Heart left ventricle (tissue), 16 donors: Measurements from ENCODE around the gene ASB10. TPM values are rescaled to one million over a fixed set of nuclear protein-coding genes. Genes with fewer than 3 reads are reported as not detected.
A peak's percentile ranks its signal among the peaks of the same experiment; 100 is the strongest.

ENCODE experiments used
- ATAC-seq, 4 donors: fragments of 200-7000 bp; cut with Tn5 transposase; one replicate each; pipeline ENCODE4 v1.9.1; 2020 to 2022; ENCODE audit warnings: moderate library complexity in 4 of 4, mild to moderate bottlenecking in 3 of 4, moderate number of reproducible peaks in 1 of 4
- DNase-seq, 5 donors: peaks; one replicate each; pipeline ENCODE4 v3.0.0-alpha.2; 2020
- H3K27ac ChIP-seq, 12 donors: fragments of 200-600 bp; sonication (generic) in 4 of 12; one replicate each; pipeline versions ENCODE4 v1.5.0 to v1.8.0; 2016 to 2022; ENCODE audit warnings: mild to moderate bottlenecking in 2 of 12
- H3K27me3 ChIP-seq, 9 donors: fragments of 200-600 bp; sonication (generic) in 2 of 9; one replicate each; pipeline versions ENCODE4 v1.5.1 to v1.8.0; 2016 to 2022; ENCODE audit warnings: mild to moderate bottlenecking in 3 of 9
- H3K36me3 ChIP-seq, 9 donors: fragments of 200-600 bp; sonication (generic) in 2 of 9; one replicate each; pipeline versions ENCODE4 v1.5.0 to v1.8.0; 2018 to 2022; ENCODE audit warnings: mild to moderate bottlenecking in 2 of 9
- H3K4me1 ChIP-seq, 12 donors: fragments of 200-600 bp; sonication (generic) in 4 of 12; one replicate each; pipeline versions ENCODE4 v1.5.0 to v1.8.0; 2016 to 2022; ENCODE audit warnings: mild to moderate bottlenecking in 3 of 12
- H3K4me3 ChIP-seq, 12 donors: fragments of 200-600 bp; sonication (generic) in 4 of 12; one replicate each; pipeline versions ENCODE4 v1.5.0 to v1.8.0; 2017 to 2022; ENCODE audit warnings: mild to moderate bottlenecking in 9 of 12, moderate library complexity in 4 of 12
- H3K9me3 ChIP-seq, 12 donors: fragments of 200-600 bp; sonication (generic) in 4 of 12; one replicate each; pipeline versions ENCODE4 v1.5.0 to v1.8.0; 2016 to 2022; ENCODE audit warnings: mild to moderate bottlenecking in 1 of 12
- CTCF ChIP-seq, 12 donors: fragments of 200-600 bp; sonication (generic) in 4 of 12; IDR thresholded peaks; one replicate each; pipeline versions ENCODE4 v1.5.0 to v1.8.0; 2018 to 2022; ENCODE audit warnings: antibody characterized with exemption in 12 of 12, mild to moderate bottlenecking in 5 of 12
- POLR2A ChIP-seq, 2 donors: fragments of 450-650 bp; IDR thresholded peaks; one replicate each; pipeline ENCODE4 v1.6.1; 2017; ENCODE audit warnings: antibody characterized with exemption in 2 of 2, mild to moderate bottlenecking in 2 of 2, moderate library complexity in 2 of 2
- WGBS, 4 donors: extraction: QIAGEN DNeasy Blood & Tissue Kit in 2 of 4; methylation state at CpG; one replicate each; pipeline versions ENCODE4 v1.1.5 to v1.1.7; 2013 to 2018; 5-methylcytosine and 5-hydroxymethylcytosine counted together
- intact Hi-C, 10 donors: fragments of 100-400 bp; cut with DNase I; formaldehyde crosslinking; loops; one replicate each; pipeline versions ENCODE4 v1.11.1 to v1.14.2; 2022
- polyA plus RNA-seq, 2 donors: library from polyadenylated mRNA; stranded (reverse); fragments of 200-250 nt; gene quantifications; one replicate each; pipeline ENCODE4 v1.2.3, GENCODE V29; 2013
- total RNA-seq, 9 donors: library from RNA; depleted of rRNA in 2 of 9; stranded (reverse); fragments of >200 nt in 2 of 9; fragmentation: NEBNext Ultra II Directional in 3 of 9; extraction: Animal tissue kit (Norgen Biotek cat#: 25700) in 3 of 9; gene quantifications; one replicate each; pipeline versions ENCODE4 v1.1.0 to v1.2.4, GENCODE V29; 2016 to 2023
- donor health status: ischemic (EF 13 %, LVEDD 7.1; RV severe dilation, severe dysfunction).
- donor health status: healthy with polysubstance abuse.
- donor health status: DM: no; HTN: yes; CAD: no.
- donor health status: DM: no; HTN: no; CAD: no.
- donor health status: ischemic (EF 25% LVEDD 6.9; RV normal size, moderate dysfunction).
- donor health status: ischemic (EF 25% LVEDD 5.7; RV mildly dilated, moderate dysfunction).
- donor health status: healthy.
- donor health status: DM: yes; HTN: yes; CAD: no.
- donor health status: ischemic (EF 35%, LVEDD 5.7; RV mildly dilated, moderate dysfunction).
- donor health status: nonischemic (EF 11% LVEDD 7.7; RV severe dilation, severe dysfunction).
- donor health status: DM: yes; HTN: yes; CAD: no.
- donor health status: PGD.
- donor health status: ischemic (EF 29% LVEDD 5.4; RV normal size, mild dysfunction).
- donor health status: nonischemic (EF 23%, LVEDD 6.1; RV moderate dilation, normal function).

Gene ASB10
- total and polyA plus RNA-seq, 11 donors = 6.9 to 37.1 (median 25.5) TPM

DNA sequence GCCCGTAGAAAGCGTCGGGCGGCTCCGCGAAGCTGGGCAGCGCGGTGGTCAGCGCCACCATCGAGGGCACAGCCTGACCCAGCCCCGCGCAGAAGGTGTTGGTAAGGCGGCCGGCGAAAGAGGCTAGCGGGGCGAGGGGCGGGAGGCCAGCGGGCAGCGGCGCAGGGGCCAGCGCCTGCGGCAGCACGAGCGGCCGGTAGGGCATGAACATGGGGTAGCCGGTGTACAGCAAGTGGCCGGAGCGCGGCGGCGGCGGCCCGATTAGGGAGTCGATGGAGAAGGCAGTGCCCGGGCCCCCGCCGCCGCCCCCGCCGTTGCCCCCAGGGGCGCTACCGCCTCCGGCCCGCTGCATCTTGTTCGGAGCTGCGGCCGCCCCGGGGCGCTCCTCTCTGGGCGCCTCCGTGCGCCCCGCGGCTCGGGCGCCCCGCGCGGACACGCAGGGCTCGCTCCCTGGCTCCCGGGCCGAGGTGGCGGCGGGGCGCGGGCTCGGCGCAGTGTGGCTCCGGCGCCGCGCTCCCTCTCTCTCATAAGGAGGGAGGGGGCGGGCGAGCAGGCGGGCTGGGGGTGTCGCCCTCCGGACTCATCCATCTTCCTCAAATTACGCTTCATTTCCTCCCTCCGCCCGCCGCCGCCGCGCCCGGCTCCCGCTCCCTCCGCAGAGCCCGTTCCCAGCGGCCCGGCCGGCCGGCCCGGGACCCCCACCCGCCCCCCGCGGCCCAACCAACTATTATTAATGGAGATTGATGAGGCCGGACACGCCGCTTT, 19.7 kb downstream of the ASB10 start, which contains the start of gene GBX1:
TSS of gene GBX1 (minus strand) at position 498 of the 765 bp plus-strand sequence. CDS start at position 352, 146 bp downstream.
- H3K9me3 ChIP-seq = no peaks in the 10 kb centered on the region
- DNase-seq (no peak), ATAC-seq (peak in 3 of 4 donors; percentile 39 to 58 (median 58))
- WGBS, 4 donors = 1% methylated on average over 34 to 101 of the region's 101 CpGs
- H3K4me1 ChIP-seq = peaks cover 0 to 38% (median 11%) of the 10 kb centered on the region in 12 donors
- intact Hi-C loops = loop anchor here in 2 of 10 donors (5.0 kb wide), 1 partner anchor 135 kb away; no protein-coding TSS in a partner anchor
- H3K27me3 ChIP-seq = peaks cover 11 to 85% (median 36%) of the 10 kb centered on the region in 9 donors
- no peak for TF ChIP-seq POLR2A (IDR thresholded peaks at IDR 0.05)
- TF ChIP-seq CTCF (IDR thresholded peaks at IDR 0.05) = peak in 7 of 12 donors; percentile 5 to 23 (median 16)
- H3K4me3 ChIP-seq = peak within 1 kb of the TSS; percentile 32 to 57 (median 51)
- no peaks in the 10 kb centered on the region for H3K36me3 ChIP-seq
- no peak within 1 kb of the TSS for H3K27ac ChIP-seq

GRCh38 chr7:151166629-151167196, 20.3 kb downstream of the ASB10 start:
- Histone ChIP-seq H3K4me1 (peaks cover 0 to 38% (median 11%) of the 10 kb centered on the region in 12 donors), H3K27me3 (peaks cover 11 to 83% (median 36%) of the 10 kb centered on the region in 9 donors), H3K4me3 (peak overlapping the region; percentile 32 to 57 (median 51)), H3K27ac (no peak overlapping the region), H3K9me3 (no peaks in the 10 kb centered on the region), H3K36me3 (no peaks in the 10 kb centered on the region)
- no peak for TF ChIP-seq POLR2A (IDR thresholded peaks at IDR 0.05)
- no peak for TF ChIP-seq CTCF (IDR thresholded peaks at IDR 0.05)
- DNase-seq = no peak
- no peak for ATAC-seq
- intact Hi-C loops = loop anchor here in 2 of 10 donors (5.0 kb wide), 1 partner anchor 136 kb away; no protein-coding TSS in a partner anchor
- WGBS, 4 donors = 19 to 25% (median 24%) methylated on average over 21 to 31 of the region's 31 CpGs

GRCh38 chr7:151161757-151162156, 25.3 kb downstream of the ASB10 start:
- no peak for ATAC-seq
- intact Hi-C loops = no loop called here
- 83 to 91% (median 89%) methylated on average over 1 of the region's 1 CpG for WGBS, 4 donors
- Histone ChIP-seq H3K9me3 (no peaks in the 10 kb centered on the region), H3K27ac (no peak overlapping the region), H3K27me3 (peaks cover 4 to 49% (median 15%) of the 10 kb centered on the region in 9 donors), H3K4me3 (no peak overlapping the region), H3K4me1 (peaks cover 0 to 3% (median 2%) of the 10 kb centered on the region in 12 donors), H3K36me3 (no peaks in the 10 kb centered on the region)
- TF ChIP-seq CTCF (IDR thresholded peaks at IDR 0.05) = no peak
- TF ChIP-seq POLR2A (IDR thresholded peaks at IDR 0.05) = no peak
- no peak for DNase-seq
